Endodermal cell (in vitro differentiated cells): ENCODE data around the gene FBXL7. TPM values are rescaled to one million over a fixed set of nuclear protein-coding genes. Genes with fewer than 3 reads are reported as not detected.

ENCODE experiments used
- DNase-seq: peaks from one replicate; pipeline ENCODE4 v3.0.0-alpha.2; 2017
- H3K27ac ChIP-seq: 2 replicates; pipeline ENCODE4 v1.5.1; 2013; ENCODE audit warnings: mild to moderate bottlenecking, low read depth, low read length, moderate library complexity
- H3K27me3 ChIP-seq: 2 replicates; pipeline ENCODE4 v1.6.1; 2013; ENCODE audit warnings: mild to moderate bottlenecking, low read length, moderate library complexity; ENCODE audit not compliant: insufficient read depth, control insufficient read depth, poor library complexity, severe bottlenecking
- H3K36me3 ChIP-seq: 2 replicates; pipeline ENCODE4 v1.7.0; 2013; ENCODE audit warnings: mild to moderate bottlenecking, low read length, moderate library complexity; ENCODE audit not compliant: control insufficient read depth, insufficient read depth
- H3K4me1 ChIP-seq: one replicate; pipeline ENCODE4 v1.7.0; 2013; ENCODE audit warnings: low read length; ENCODE audit not compliant: control insufficient read depth, insufficient read depth
- H3K4me3 ChIP-seq: 2 replicates; pipeline ENCODE4 v1.5.1; 2013; ENCODE audit warnings: mild to moderate bottlenecking, low read length, moderate library complexity
- H3K9ac ChIP-seq: 2 replicates; pipeline ENCODE4 v1.6.1; 2013; ENCODE audit warnings: mild to moderate bottlenecking, low read length, moderate library complexity; ENCODE audit not compliant: poor library complexity, severe bottlenecking; ENCODE audit errors: extremely low read depth
- H3K9me3 ChIP-seq: 2 replicates; pipeline ENCODE4 v1.6.1; 2013; ENCODE audit warnings: mild to moderate bottlenecking, low read length, moderate library complexity; ENCODE audit not compliant: control insufficient read depth
- H3K27ac Mint-ChIP-seq: 2 replicates; pipeline ENCODE4 v1.8.0; 2020; ENCODE audit warnings: mixed read lengths
- H3K27me3 Mint-ChIP-seq: 2 replicates; pipeline ENCODE4 v1.8.0; 2021; ENCODE audit warnings: mild to moderate bottlenecking, mixed read lengths; ENCODE audit not compliant: insufficient read depth
- H3K36me3 Mint-ChIP-seq: 2 replicates; pipeline ENCODE4 v1.8.0; 2020; ENCODE audit warnings: low read depth, mixed read lengths
- H3K4me1 Mint-ChIP-seq: 2 replicates; pipeline ENCODE4 v1.8.0; 2020; ENCODE audit warnings: mixed read lengths
- H3K4me3 Mint-ChIP-seq: 2 replicates; pipeline ENCODE4 v1.8.0; 2020; ENCODE audit warnings: mild to moderate bottlenecking, moderate library complexity, mixed read lengths
- H3K9me3 Mint-ChIP-seq: 2 replicates; pipeline ENCODE4 v1.8.0; 2020; ENCODE audit warnings: mild to moderate bottlenecking, mixed read lengths
- CTCF ChIP-seq: fragments of 200-600 bp; sonication (generic); conservative IDR thresholded peaks from 2 replicates; pipeline ENCODE4 v1.5.0; 2021; ENCODE audit warnings: antibody characterized with exemption, mild to moderate bottlenecking
- WGBS, 2 experiments: methylation state at CpG; one replicate each; pipeline versions ENCODE4 v1.1.5 to v1.1.7; 2013; ENCODE audit warnings: missing lambda C conversion rate in 2 of 2, mixed read lengths in 1 of 2; ENCODE audit not compliant: insufficient coverage in 1 of 2, insufficient read length in 1 of 2; 5-methylcytosine and 5-hydroxymethylcytosine counted together
- total RNA-seq, 2 donors: library from RNA; stranded (reverse); fragmentation: NEBNext Ultra II Directional in 1 of 2; extraction: Animal tissue kit (Norgen Biotek cat#: 25700) in 1 of 2; gene quantifications; 2 replicates in 1 of 2; 3 replicates in 1 of 2; pipeline ENCODE4 v1.2.1, GENCODE V29; 2021

FBXL7 gene
- total RNA-seq, 2 donors from 2014 or later = 12.9 to 13.2 TPM

DNA sequence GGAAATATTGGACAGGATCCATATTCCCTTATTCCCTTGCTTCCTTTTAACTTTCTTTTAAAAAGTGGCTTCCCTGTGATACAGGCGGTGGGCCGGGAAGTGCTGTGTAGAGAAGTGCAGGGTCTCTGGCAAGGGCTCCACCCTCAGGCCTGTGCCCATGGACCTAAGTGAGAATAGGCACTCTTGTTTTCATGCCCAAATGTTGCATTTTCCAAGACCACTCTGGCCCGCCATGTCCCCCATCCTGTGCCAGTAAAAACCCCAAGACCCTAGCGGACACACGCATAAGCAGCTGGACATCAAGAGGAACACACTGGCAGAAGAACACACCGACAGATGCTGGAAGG, 193.4 kb downstream of the FBXL7 start:
- Histone ChIP-seq H3K9ac (no peak overlapping the region), H3K4me3 (no peak overlapping the region), H3K27me3 (no peaks in the 10 kb centered on the region), H3K4me1 (no peaks in the 10 kb centered on the region), H3K27ac (no peak overlapping the region), H3K36me3 (no peaks in the 10 kb centered on the region), H3K9me3 (no peaks in the 10 kb centered on the region)
- TF ChIP-seq CTCF = no peak
- no peaks in the 10 kb centered on the region for H3K27me3 Mint-ChIP-seq
- WGBS, 2 experiments = 94 to 100% methylated on average over 1 to 6 of the region's 6 CpGs
- no peak for DNase-seq
- H3K9me3 Mint-ChIP-seq = no peaks in the 10 kb centered on the region
- H3K27ac Mint-ChIP-seq = no peak overlapping the region
- peaks cover 26% of the 10 kb centered on the region for H3K4me1 Mint-ChIP-seq
- H3K4me3 Mint-ChIP-seq = no peak overlapping the region
- no peaks in the 10 kb centered on the region for H3K36me3 Mint-ChIP-seq

DNA sequence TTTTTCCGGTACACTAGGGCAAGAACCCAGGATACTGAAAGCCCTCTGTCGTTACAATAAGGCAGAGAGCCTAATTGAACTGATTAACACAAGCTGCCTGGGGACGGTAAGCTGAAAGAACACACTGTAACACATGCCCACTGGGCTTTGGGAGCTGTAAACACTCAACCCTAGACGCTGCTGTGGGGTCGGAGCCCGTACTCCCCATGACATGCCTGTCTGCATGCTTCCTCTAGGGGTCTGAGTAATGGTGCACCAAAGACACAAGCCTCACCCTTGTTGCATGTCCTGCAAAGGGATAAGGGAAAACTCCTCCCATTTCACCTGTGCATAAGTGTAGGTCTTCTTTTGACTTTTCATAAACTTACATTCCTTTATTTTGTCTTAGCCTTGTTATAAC, 194.0 kb downstream of the FBXL7 start:
- Histone ChIP-seq H3K27me3 (no peaks in the 10 kb centered on the region), H3K27ac (no peak overlapping the region), H3K4me3 (no peak overlapping the region), H3K9ac (no peak overlapping the region), H3K36me3 (no peaks in the 10 kb centered on the region), H3K4me1 (no peaks in the 10 kb centered on the region), H3K9me3 (no peaks in the 10 kb centered on the region)
- no peak overlapping the region for H3K27ac Mint-ChIP-seq
- H3K36me3 Mint-ChIP-seq = no peaks in the 10 kb centered on the region
- H3K4me1 Mint-ChIP-seq = peaks cover 26% of the 10 kb centered on the region
- H3K4me3 Mint-ChIP-seq = no peak overlapping the region
- TF ChIP-seq CTCF = peak; percentile 59
- WGBS, 2 experiments = 88 to 91% methylated on average over 5 to 6 of the region's 6 CpGs
- no peaks in the 10 kb centered on the region for H3K9me3 Mint-ChIP-seq
- DNase-seq = peak; percentile 62
- H3K27me3 Mint-ChIP-seq = no peaks in the 10 kb centered on the region

DNA sequence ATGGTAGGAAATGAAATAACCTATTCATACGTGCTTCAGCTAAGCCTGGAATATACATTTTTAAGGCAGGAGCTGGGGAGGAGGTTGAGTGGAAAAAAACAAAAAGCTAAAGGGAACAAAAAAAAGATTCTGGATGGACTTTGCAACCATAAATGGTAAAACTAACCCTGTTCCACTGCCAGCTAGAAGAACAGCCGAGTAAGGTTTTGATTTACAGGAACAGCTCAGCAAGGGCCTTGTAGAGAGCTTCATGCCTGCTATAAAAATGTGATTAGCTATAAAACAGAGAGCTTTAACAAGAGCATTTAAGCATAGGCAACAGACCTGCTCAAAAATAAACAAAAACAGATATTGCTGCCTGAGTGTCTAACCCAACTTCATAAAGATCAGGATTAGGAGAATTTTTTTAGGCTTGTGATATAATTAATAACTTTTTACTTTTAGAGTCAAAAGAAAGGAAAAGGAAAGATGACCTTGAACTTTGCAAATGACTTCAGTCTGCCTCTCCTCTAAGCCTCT, 194.8 kb downstream of the FBXL7 start:
- Histone ChIP-seq H3K9ac (no peak overlapping the region), H3K4me3 (no peak overlapping the region), H3K27me3 (no peaks in the 10 kb centered on the region), H3K4me1 (no peaks in the 10 kb centered on the region), H3K9me3 (no peaks in the 10 kb centered on the region), H3K36me3 (no peaks in the 10 kb centered on the region), H3K27ac (no peak overlapping the region)
- no peaks in the 10 kb centered on the region for H3K27me3 Mint-ChIP-seq
- TF ChIP-seq CTCF = no peak
- 60 to 93% methylated on average over 1 to 2 of the region's 2 CpGs for WGBS, 2 experiments
- no peaks in the 10 kb centered on the region for H3K9me3 Mint-ChIP-seq
- H3K36me3 Mint-ChIP-seq = no peaks in the 10 kb centered on the region
- H3K4me1 Mint-ChIP-seq = peaks cover 26% of the 10 kb centered on the region
- DNase-seq = no peak
- H3K27ac Mint-ChIP-seq = no peak overlapping the region
- no peak overlapping the region for H3K4me3 Mint-ChIP-seq
